Stomach (tissue), 9 donors: ENCODE measurements around the gene FAN1. TPM values are rescaled to one million over a fixed set of nuclear protein-coding genes. Genes with fewer than 3 reads are reported as not detected.
A peak's percentile ranks its signal among the peaks of the same experiment; 100 is the strongest.

Experiments used
- DNase-seq, 2 donors: peaks; one replicate each; pipeline versions ENCODE4 v3.0.0 to v3.0.0-alpha.2; 2013 to 2019
- H3K27ac ChIP-seq, 5 donors: fragments of 200-600 bp in 4 of 5; sonication (generic) in 4 of 5; one replicate each; pipeline ENCODE4 v1.5.1; 2013 to 2019; ENCODE audit warnings: mild to moderate bottlenecking in 1 of 5, moderate library complexity in 1 of 5
- H3K27me3 ChIP-seq, 3 donors: fragments of 200-600 bp; sonication (generic); one replicate each; pipeline ENCODE4 v1.5.1; 2017 to 2019; ENCODE audit warnings: mixed run types in 1 of 3
- H3K36me3 ChIP-seq, 4 donors: fragments of 200-600 bp; sonication (generic); 1 replicate in 3 of 4; 2 replicates in 1 of 4; pipeline ENCODE4 v1.5.1; 2016 to 2019
- H3K4me1 ChIP-seq, 4 donors: fragments of 200-600 bp; sonication (generic); one replicate each; pipeline ENCODE4 v1.5.1; 2016 to 2019
- H3K4me3 ChIP-seq, 4 donors: fragments of 200-600 bp; sonication (generic) in 3 of 4; one replicate each; pipeline ENCODE4 v1.5.1; 2016 to 2019; ENCODE audit warnings: mild to moderate bottlenecking in 1 of 4
- H3K9me3 ChIP-seq, 4 donors: fragments of 200-600 bp; sonication (generic); one replicate each; pipeline ENCODE4 v1.5.1; 2016 to 2019
- CTCF ChIP-seq, 7 experiments: fragments of 450-650 bp in 4 of 7; fragments of 200-600 bp in 3 of 7; sonication (generic) in 3 of 7; IDR thresholded peaks; one replicate each; pipeline ENCODE4 v1.5.1; 2016 to 2019; ENCODE audit warnings: antibody characterized with exemption in 7 of 7, control low read depth in 2 of 7, mild to moderate bottlenecking in 1 of 7
- EP300 ChIP-seq: sonication (generic); formaldehyde crosslinking; IDR thresholded peaks from one replicate; pipeline ENCODE4 v1.6.1; 2017; ENCODE audit warnings: antibody characterized with exemption
- POLR2A ChIP-seq, 4 donors: fragments of 450-650 bp; IDR thresholded peaks; one replicate each; pipeline ENCODE4 v1.6.1; 2016; ENCODE audit warnings: antibody characterized with exemption in 4 of 4, control low read depth in 2 of 4, mild to moderate bottlenecking in 1 of 4, moderate library complexity in 1 of 4
- POLR2AphosphoS5 ChIP-seq, 3 donors: sonication (generic); formaldehyde crosslinking; IDR thresholded peaks; one replicate each; pipeline ENCODE4 v1.6.1; 2016; ENCODE audit warnings: antibody characterized with exemption in 3 of 3
- WGBS, 5 donors: extraction: QIAGEN DNeasy Blood & Tissue Kit in 3 of 5; methylation state at CpG; one replicate each; pipeline versions ENCODE4 v1.1.5 to v1.1.7; 2013 to 2018; 5-methylcytosine and 5-hydroxymethylcytosine counted together
- intact Hi-C: fragments of 100-400 bp; cut with DNase I; formaldehyde crosslinking; loops from one replicate; pipeline ENCODE4 v1.15.1; 2023; ENCODE audit warnings: low total_unique reads
- polyA plus RNA-seq, 3 donors: library from polyadenylated mRNA; stranded (reverse); fragments of 200-250 nt; gene quantifications; one replicate each; pipeline ENCODE4 v1.2.3, GENCODE V29; 2013
- total RNA-seq, 5 donors: library from RNA; depleted of rRNA; stranded (reverse); fragments of >200 nt; gene quantifications; one replicate each; pipeline versions ENCODE4 v1.1.0 to v1.2.3, GENCODE V29; 2014 to 2016
- donor health status: healthy with polysubstance abuse.
- donor health status: Bipolar disorder and iron deficiency.
- donor health status: healthy.

FAN1 gene
- total and polyA plus RNA-seq, 8 donors, result 5.7 to 83.0 (median 20.1) TPM

- no peaks in the 10 kb centered on the region for H3K36me3 ChIP-seq
- no peaks in the 10 kb centered on the region for H3K9me3 ChIP-seq
- intact Hi-C loops, result no loop called here
- 76 to 95% (median 80%) methylated on average over 1 of the region's 1 CpG for WGBS, 5 donors
- DNase-seq, result peak in 1 of 2 donors; percentile 47
- H3K4me1 ChIP-seq, result peaks cover 0 to 6% (median 0%) of the 10 kb centered on the region in 4 donors
- H3K27ac ChIP-seq, result no peak overlapping the region
- H3K27me3 ChIP-seq, result no peaks in the 10 kb centered on the region
- H3K4me3 ChIP-seq, result no peak overlapping the region
- TF ChIP-seq POLR2A (IDR thresholded peaks at IDR 0.05), result no peak
- no peak for TF ChIP-seq EP300
- TF ChIP-seq CTCF (IDR thresholded peaks at IDR 0.05), result no peak
- TF ChIP-seq POLR2AphosphoS5 (IDR thresholded peaks at IDR 0.05), result no peak
Measured at GRCh38 chr15:30885814-30886213, 17.9 kb upstream of the FAN1 start.

DNA sequence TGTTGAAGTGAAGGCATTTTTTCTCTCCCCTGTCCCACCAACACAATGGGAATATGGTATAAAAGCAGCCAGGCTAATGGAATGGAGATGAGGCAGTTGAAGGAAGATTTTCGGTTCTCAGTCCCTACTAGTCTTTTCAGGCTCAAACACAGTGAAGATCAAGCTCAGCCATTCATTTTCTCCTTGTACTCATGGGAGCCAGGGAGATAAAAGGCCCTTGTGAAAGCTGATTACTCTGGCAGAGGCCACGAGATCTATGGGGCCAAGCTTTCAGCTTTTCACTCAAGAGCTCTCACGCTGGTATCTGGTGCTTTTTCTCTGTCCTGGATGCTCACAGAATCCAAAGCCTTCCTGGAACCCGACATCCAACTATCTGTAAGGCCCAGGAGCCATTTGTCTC lies 14.5 kb upstream of the FAN1 start:
- Histone ChIP-seq H3K4me3 (no peak overlapping the region), H3K4me1 (peaks cover 0 to 6% (median 2%) of the 10 kb centered on the region in 4 donors), H3K27me3 (no peaks in the 10 kb centered on the region), H3K27ac (no peak overlapping the region), H3K36me3 (no peaks in the 10 kb centered on the region), H3K9me3 (no peaks in the 10 kb centered on the region)
- intact Hi-C loops, result no loop called here
- no peak for TF ChIP-seq CTCF (IDR thresholded peaks at IDR 0.05)
- DNase-seq, result no peak
- 42 to 68% (median 57%) methylated on average over 4 of the region's 4 CpGs for WGBS, 5 donors

DNA sequence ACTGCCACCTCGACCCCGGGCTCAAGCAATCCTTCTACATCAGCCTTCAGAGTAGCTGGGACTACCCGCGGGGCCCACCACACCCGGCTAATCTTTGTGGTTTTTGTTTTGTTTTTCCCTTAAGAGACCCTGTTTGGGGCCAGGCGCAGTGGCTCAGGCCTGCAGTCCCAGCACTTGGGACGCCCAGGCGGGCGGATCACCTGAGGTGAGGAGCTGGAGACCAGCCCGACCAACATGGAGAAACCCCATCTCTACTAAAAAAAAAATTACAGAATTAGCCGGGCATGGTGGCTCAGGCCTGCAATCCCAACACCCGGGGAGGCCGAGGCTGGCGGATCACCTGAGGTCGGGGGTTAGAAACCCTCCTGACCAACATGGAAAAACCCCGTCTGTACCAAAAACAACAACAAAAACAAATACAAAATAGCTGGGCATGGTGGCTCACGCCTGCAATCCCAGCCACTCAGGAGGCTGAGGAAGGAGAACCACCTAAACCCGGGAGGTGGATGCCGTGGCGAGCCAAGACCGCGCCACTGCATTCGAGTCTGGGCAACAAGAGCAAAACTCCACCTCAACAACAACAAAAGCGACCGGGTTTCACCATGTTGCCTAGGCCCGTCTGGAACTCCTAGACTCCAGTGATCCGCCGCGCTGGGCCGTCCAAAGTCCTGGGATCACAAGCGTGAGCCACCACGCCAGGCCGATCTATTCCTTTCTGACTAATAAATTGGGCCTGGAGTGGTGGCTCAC lies 8.1 kb upstream of the FAN1 start:
- no peaks in the 10 kb centered on the region for H3K36me3 ChIP-seq
- intact Hi-C loops, result no loop called here
- no peak overlapping the region for H3K4me3 ChIP-seq
- no peaks in the 10 kb centered on the region for H3K9me3 ChIP-seq
- WGBS, 5 donors, result 89 to 91% (median 90%) methylated on average over 31 to 33 of the region's 33 CpGs
- TF ChIP-seq EP300 (no peak), CTCF (IDR thresholded peaks at IDR 0.05) (no peak), POLR2AphosphoS5 (IDR thresholded peaks at IDR 0.05) (no peak), POLR2A (IDR thresholded peaks at IDR 0.05) (no peak)
- H3K27me3 ChIP-seq, result no peaks in the 10 kb centered on the region
- DNase-seq, result no peak
- H3K4me1 ChIP-seq, result peaks cover 0 to 4% (median under 1%) of the 10 kb centered on the region in 4 donors
- no peak overlapping the region for H3K27ac ChIP-seq

GRCh38 chr15:30896211-30896606 lies 7.5 kb upstream of the FAN1 start:
- DNase-seq, result no peak
- no peak overlapping the region for H3K27ac ChIP-seq
- H3K9me3 ChIP-seq, result no peaks in the 10 kb centered on the region
- 84 to 100% (median 89%) methylated on average over 9 to 12 of the region's 12 CpGs for WGBS, 5 donors
- H3K27me3 ChIP-seq, result no peaks in the 10 kb centered on the region
- TF ChIP-seq POLR2A (IDR thresholded peaks at IDR 0.05) (no peak), EP300 (no peak), CTCF (IDR thresholded peaks at IDR 0.05) (no peak), POLR2AphosphoS5 (IDR thresholded peaks at IDR 0.05) (no peak)
- no peak overlapping the region for H3K4me3 ChIP-seq
- intact Hi-C loops, result no loop called here
- peaks cover 0 to under 1% (median 0%) of the 10 kb centered on the region in 4 donors for H3K4me1 ChIP-seq
- no peaks in the 10 kb centered on the region for H3K36me3 ChIP-seq
